Stimulated activated CD8-positive, alpha-beta memory T cell treated with anti-CD3 and anti-CD28 coated beads, Interleukin-4, amount 100 ng/mL, for 48 hours (primary cell): ENCODE measurements around the gene GDPD2.
A peak's percentile ranks its signal among the peaks of the same experiment; 100 is the strongest.
"Not testable (repeated sequence)": the region's sequence is repeated elsewhere in the genome, so short reads cannot be mapped to it uniquely, and the experiment has no call there.

Source experiments
- DNase-seq: peaks from one replicate; pipeline ENCODE4 v3.0.0-alpha.2; 2020

GDPD2 gene

GRCh38 chrX:70422851-70423341 is at the start of gene GDPD2:
Gene GDPD2 (plus strand): TSS chrX:70423314. CDS start chrX:70424985, 1,671 bp downstream.
- no peak for DNase-seq

- no peak for DNase-seq
Measured at GRCh38 chrX:70386235-70386634, 36.9 kb upstream of the GDPD2 start.

- no peak for DNase-seq
Measured at GRCh38 chrX:70398899-70399298, 24.2 kb upstream of the GDPD2 start.

- DNase-seq: not testable (repeated sequence)
Measured at GRCh38 chrX:70400181-70400580, 22.9 kb upstream of the GDPD2 start.

GRCh38 chrX:70402721-70403120 is 20.4 kb upstream of the GDPD2 start:
- DNase-seq: no peak

- no peak for DNase-seq
Measured at GRCh38 chrX:70405003-70405402, 18.1 kb upstream of the GDPD2 start.

GRCh38 chrX:70410921-70411320 is 12.2 kb upstream of the GDPD2 start:
- no peak for DNase-seq

- no peak for DNase-seq
Measured at GRCh38 chrX:70411475-70411874, 11.6 kb upstream of the GDPD2 start.

GRCh38 chrX:70421618-70422017 is 1.5 kb upstream of the GDPD2 start:
- no peak for DNase-seq

- DNase-seq: no peak
Measured at GRCh38 chrX:70423936-70424675, 992 bp downstream of the GDPD2 start.

- DNase-seq: no peak
Measured at GRCh38 chrX:70424801-70425200, 1.7 kb downstream of the GDPD2 start.

GRCh38 chrX:70426286-70427278 is 3.5 kb downstream of the GDPD2 start:
- DNase-seq: no peak

- DNase-seq: no peak
Measured at GRCh38 chrX:70427365-70427764, 4.3 kb downstream of the GDPD2 start.

GRCh38 chrX:70429759-70430158 is 6.6 kb downstream of the GDPD2 start:
- DNase-seq: no peak

GRCh38 chrX:70432936-70433847 is 10.1 kb downstream of the GDPD2 start:
- no peak for DNase-seq

GRCh38 chrX:70433848-70434351 is 10.8 kb downstream of the GDPD2 start:
- DNase-seq: peak; percentile 81

GRCh38 chrX:70434352-70434866 is 11.3 kb downstream of the GDPD2 start:
- DNase-seq: peak; percentile 84

- no peak for DNase-seq
Measured at GRCh38 chrX:70434914-70435586, 11.9 kb downstream of the GDPD2 start.

- no peak for DNase-seq
Measured at GRCh38 chrX:70436343-70436742, 13.2 kb downstream of the GDPD2 start.

GRCh38 chrX:70437011-70437410 is 13.9 kb downstream of the GDPD2 start:
- DNase-seq: no peak

- no peak for DNase-seq
Measured at GRCh38 chrX:70437921-70438665, 15.0 kb downstream of the GDPD2 start.
